Hepatocyte (in vitro differentiated cells): ENCODE results near the gene LILRA6. TPM values are rescaled to one million over a fixed set of nuclear protein-coding genes. Genes with fewer than 3 reads are reported as not detected.

Experiments
- DNase-seq: peaks from one replicate; pipeline ENCODE4 v3.0.0-alpha.2; 2016; ENCODE audit warnings: low spot score
- H2AFZ ChIP-seq: fragments of 200-600 bp; sonication (generic); 2 replicates; pipeline ENCODE4 v1.6.0; 2016; ENCODE audit warnings: antibody characterized with exemption, mild to moderate bottlenecking
- H3K27ac ChIP-seq: fragments of 200-600 bp; sonication (generic); 2 replicates; pipeline ENCODE4 v1.5.1; 2016; ENCODE audit warnings: mild to moderate bottlenecking
- H3K27me3 ChIP-seq: fragments of 200-600 bp; sonication (generic); 2 replicates; pipeline ENCODE4 v1.6.1; 2016
- H3K36me3 ChIP-seq: fragments of 200-600 bp; sonication (generic); replicated peaks from 2 replicates; pipeline ENCODE4 v1.5.1; 2016; ENCODE audit warnings: low read depth; ENCODE audit not compliant: insufficient read depth
- H3K4me1 ChIP-seq: fragments of 200-600 bp; sonication (generic); 2 replicates; pipeline ENCODE4 v1.5.1; 2016; ENCODE audit warnings: mild to moderate bottlenecking, moderate library complexity; ENCODE audit not compliant: insufficient read depth
- H3K4me2 ChIP-seq: fragments of 200-600 bp; sonication (generic); 2 replicates; pipeline ENCODE4 v1.6.0; 2016
- H3K4me3 ChIP-seq: fragments of 200-600 bp; sonication (generic); 2 replicates; pipeline ENCODE4 v1.5.1; 2016; ENCODE audit warnings: mild to moderate bottlenecking
- H3K79me2 ChIP-seq: fragments of 200-600 bp; sonication (generic); 2 replicates; pipeline ENCODE4 v1.6.0; 2017; ENCODE audit warnings: mild to moderate bottlenecking
- H3K9me2 ChIP-seq: fragments of 200-600 bp; sonication (generic); replicated peaks from 2 replicates; pipeline ENCODE4 v1.6.0; 2017; ENCODE audit warnings: mild to moderate bottlenecking; ENCODE audit not compliant: insufficient read depth
- H3K9me3 ChIP-seq: fragments of 200-600 bp; sonication (generic); 2 replicates; pipeline ENCODE4 v1.5.1; 2016; ENCODE audit warnings: low read depth, mild to moderate bottlenecking
- H4K20me1 ChIP-seq: fragments of 200-600 bp; sonication (generic); 2 replicates; pipeline ENCODE4 v1.6.0; 2016; ENCODE audit warnings: mild to moderate bottlenecking; ENCODE audit not compliant: insufficient read depth, poor library complexity, severe bottlenecking
- CTCF ChIP-seq: fragments of 200-600 bp; sonication (generic); IDR thresholded peaks from 2 replicates; pipeline ENCODE4 v1.5.1; 2016; ENCODE audit warnings: antibody characterized with exemption, mild to moderate bottlenecking; ENCODE audit not compliant: poor library complexity
- EZH2 ChIP-seq: fragments of 200-600 bp; sonication (generic); IDR thresholded peaks from 2 replicates; pipeline ENCODE4 v1.6.1; 2016; ENCODE audit warnings: antibody characterized with exemption, mild to moderate bottlenecking, borderline replicate concordance
- EZH2phosphoT487 ChIP-seq: fragments of 200-600 bp; sonication (generic); IDR thresholded peaks from one replicate; pipeline ENCODE4 v1.6.1; 2018; ENCODE audit warnings: antibody characterized with exemption, mild to moderate bottlenecking, low read depth, moderate library complexity; ENCODE audit not compliant: unreplicated experiment, severe bottlenecking
- WGBS: methylation state at CpG from one replicate; pipeline ENCODE4 v1.1.6; 2016; ENCODE audit warnings: low lambda C conversion rate; ENCODE audit errors: missing lambda C conversion rate; 5-methylcytosine and 5-hydroxymethylcytosine counted together
- polyA plus RNA-seq: library from polyadenylated mRNA; unstranded; fragments of >200 nt; fragmentation: Nextera tagmentation; extraction: Ambion mirVana; gene quantifications from 2 replicates; pipeline ENCODE4 v1.2.1, GENCODE V29; 2016
- total RNA-seq: library from RNA; depleted of rRNA; stranded (reverse); fragments of >200 nt; gene quantifications from 2 replicates; pipeline ENCODE4 v1.2.3, GENCODE V29; 2014

Gene LILRA6
- total and polyA plus RNA-seq, 2 experiments from 2014 or later = 0.36 TPM; not detected in 1

- H3K4me2 ChIP-seq = peak overlapping the region; percentile 86
- no peaks in the 10 kb centered on the region for H3K9me3 ChIP-seq
- peaks cover 69% of the 10 kb centered on the region for H3K79me2 ChIP-seq
- H3K4me3 ChIP-seq = peak overlapping the region; percentile 28
- peaks cover 71% of the 10 kb centered on the region for H4K20me1 ChIP-seq
- 39% methylated on average over 9 of the region's 9 CpGs for WGBS
- no peaks in the 10 kb centered on the region for H3K9me2 ChIP-seq
- no peaks in the 10 kb centered on the region for H3K27me3 ChIP-seq
- H3K27ac ChIP-seq = peak overlapping the region; percentile 97
- no peak overlapping the region for H2AFZ ChIP-seq
- H3K36me3 ChIP-seq = peaks cover 4% of the 10 kb centered on the region
- TF ChIP-seq EZH2phosphoT487 = no peak
- no peak for TF ChIP-seq EZH2
- no peak for TF ChIP-seq CTCF
- H3K4me1 ChIP-seq = peaks cover 43% of the 10 kb centered on the region
- peak; percentile 61 for DNase-seq
These were observed 39.4 kb downstream of the LILRA6 start for GRCh38 chr19:54203151-54203611.

GRCh38 chr19:54201980-54202379 lies 40.6 kb downstream of the LILRA6 start:
- H3K27me3 ChIP-seq = no peaks in the 10 kb centered on the region
- no peaks in the 10 kb centered on the region for H3K9me3 ChIP-seq
- H3K4me3 ChIP-seq = peak overlapping the region; percentile 55
- H3K79me2 ChIP-seq = peaks cover 62% of the 10 kb centered on the region
- H3K9me2 ChIP-seq = no peaks in the 10 kb centered on the region
- TF ChIP-seq CTCF = no peak
- TF ChIP-seq EZH2phosphoT487 = no peak
- TF ChIP-seq EZH2 = no peak
- H4K20me1 ChIP-seq = peaks cover 60% of the 10 kb centered on the region
- peaks cover 4% of the 10 kb centered on the region for H3K36me3 ChIP-seq
- no peak for DNase-seq
- H3K4me2 ChIP-seq = peak overlapping the region; percentile 86
- WGBS = 69% methylated on average over 13 of the region's 13 CpGs
- no peak overlapping the region for H2AFZ ChIP-seq
- H3K27ac ChIP-seq = peak overlapping the region; percentile 97
- peaks cover 31% of the 10 kb centered on the region for H3K4me1 ChIP-seq

- Histone ChIP-seq H3K4me1 (peaks cover 28% of the 10 kb centered on the region), H3K4me3 (peak overlapping the region; percentile 55), H3K9me3 (no peaks in the 10 kb centered on the region), H3K4me2 (peak overlapping the region; percentile 86), H3K27me3 (no peaks in the 10 kb centered on the region), H2AFZ (no peak overlapping the region), H3K79me2 (peaks cover 55% of the 10 kb centered on the region), H3K9me2 (no peaks in the 10 kb centered on the region), H3K27ac (peak overlapping the region; percentile 97), H3K36me3 (peaks cover 4% of the 10 kb centered on the region), H4K20me1 (peaks cover 52% of the 10 kb centered on the region)
- DNase-seq = no peak
- TF ChIP-seq EZH2 = no peak
- no peak for TF ChIP-seq CTCF
- TF ChIP-seq EZH2phosphoT487 = no peak
- WGBS = 5% methylated on average over 28 of the region's 28 CpGs
These were observed 41.4 kb downstream of the LILRA6 start for GRCh38 chr19:54201172-54201701.

DNA sequence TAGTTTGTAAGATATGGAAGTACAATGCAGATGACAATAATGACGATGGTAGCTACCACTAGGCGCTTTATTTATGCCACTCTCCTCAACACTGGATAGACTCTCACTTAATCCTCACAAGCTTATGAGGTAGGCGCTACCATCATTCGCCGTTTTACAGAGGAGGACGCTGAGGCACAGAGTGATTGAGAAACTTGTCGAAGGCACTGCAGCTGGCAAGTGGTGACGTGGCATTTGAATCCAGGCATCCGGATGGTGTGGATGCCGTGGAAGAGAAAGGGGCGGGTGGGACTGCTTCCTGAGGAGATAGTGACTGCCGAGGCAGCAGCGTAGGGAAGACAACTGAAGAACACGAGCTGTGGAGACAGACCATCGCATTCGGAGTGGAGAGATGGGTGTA lies 43.2 kb downstream of the LILRA6 start:
- H3K27me3 ChIP-seq = no peaks in the 10 kb centered on the region
- no peaks in the 10 kb centered on the region for H3K9me2 ChIP-seq
- 91% methylated on average over 16 of the region's 16 CpGs for WGBS
- no peaks in the 10 kb centered on the region for H3K9me3 ChIP-seq
- peak overlapping the region; percentile 97 for H3K27ac ChIP-seq
- no peak for TF ChIP-seq CTCF
- TF ChIP-seq EZH2phosphoT487 = no peak
- TF ChIP-seq EZH2 = no peak
- H3K79me2 ChIP-seq = peaks cover 37% of the 10 kb centered on the region
- H3K36me3 ChIP-seq = peaks cover 4% of the 10 kb centered on the region
- H3K4me2 ChIP-seq = no peak overlapping the region
- no peak overlapping the region for H2AFZ ChIP-seq
- peaks cover 34% of the 10 kb centered on the region for H4K20me1 ChIP-seq
- DNase-seq = no peak
- H3K4me3 ChIP-seq = no peak overlapping the region
- peaks cover 25% of the 10 kb centered on the region for H3K4me1 ChIP-seq
